Sigmoid colon (tissue), 4 donors: ENCODE data around the gene POLR1A.

Source experiments
- CTCF ChIP-seq, 4 experiments: fragments of 450-650 bp in 3 of 4; fragments of 200-600 bp in 1 of 4; IDR thresholded peaks; one replicate each; pipeline ENCODE4 v1.5.1; 2016 to 2019; ENCODE audit warnings: antibody characterized with exemption in 4 of 4, mild to moderate bottlenecking in 3 of 4, moderate library complexity in 2 of 4
- POLR2A ChIP-seq, 2 donors: fragments of 450-650 bp; IDR thresholded peaks; one replicate each; pipeline ENCODE4 v1.6.1; 2016; ENCODE audit warnings: antibody characterized with exemption in 2 of 2, mild to moderate bottlenecking in 2 of 2, moderate library complexity in 2 of 2
- POLR2AphosphoS5 ChIP-seq, 4 donors: sonication (generic); formaldehyde crosslinking; IDR thresholded peaks; one replicate each; pipeline ENCODE4 v1.6.1; 2017; ENCODE audit warnings: antibody characterized with exemption in 4 of 4

DNA sequence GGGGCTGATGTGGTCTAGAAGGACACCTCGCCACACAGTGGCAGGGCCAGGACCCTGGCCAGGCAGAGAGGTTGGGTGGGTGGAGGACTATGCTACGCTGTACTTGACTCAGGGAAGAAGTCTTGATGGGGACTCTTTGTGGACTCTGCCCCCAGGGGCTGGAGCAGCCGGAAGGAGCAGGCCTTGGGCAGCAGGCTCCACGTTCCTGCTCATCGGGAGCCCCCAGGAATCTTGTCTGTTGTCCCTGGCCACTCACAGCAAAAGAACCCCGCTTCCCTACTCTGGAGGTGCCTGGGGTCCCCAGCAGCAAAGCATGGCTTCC is 79.0 kb downstream of the POLR1A start:
- TF ChIP-seq CTCF (IDR thresholded peaks at IDR 0.05) (no peak), POLR2AphosphoS5 (IDR thresholded peaks at IDR 0.05) (no peak), POLR2A (IDR thresholded peaks at IDR 0.05) (no peak)
